Spleen (tissue), 11 donors: ENCODE measurements around the gene PLEKHM2. TPM values are rescaled to one million over a fixed set of nuclear protein-coding genes. Genes with fewer than 3 reads are reported as not detected.

Source experiments
- DNase-seq: peaks from one replicate; pipeline ENCODE4 v3.0.0-alpha.2; 2020
- H3K27ac ChIP-seq, 8 donors: fragments of 200-600 bp; sonication (generic) in 7 of 8; 1 replicate in 4 of 8; 2 replicates in 4 of 8; pipeline versions ENCODE4 v1.5.0 to v1.8.0; 2016 to 2021; ENCODE audit warnings: inconsistent platforms in 4 of 8, mild to moderate bottlenecking in 4 of 8, moderate library complexity in 1 of 8
- H3K27me3 ChIP-seq, 7 donors: fragments of 200-600 bp; sonication (generic) in 6 of 7; replicated peaks in 1 of 7; 1 replicate in 4 of 7; 2 replicates in 3 of 7; pipeline versions ENCODE4 v1.5.0 to v1.8.0; 2016 to 2021; ENCODE audit warnings: inconsistent platforms in 3 of 7, mild to moderate bottlenecking in 1 of 7
- H3K36me3 ChIP-seq, 6 donors: fragments of 200-600 bp; sonication (generic) in 5 of 6; 1 replicate in 4 of 6; 2 replicates in 2 of 6; pipeline versions ENCODE4 v1.5.0 to v1.8.0; 2016 to 2021; ENCODE audit warnings: inconsistent platforms in 2 of 6
- H3K4me1 ChIP-seq, 6 donors: fragments of 200-600 bp; sonication (generic) in 5 of 6; 1 replicate in 3 of 6; 2 replicates in 3 of 6; pipeline versions ENCODE4 v1.5.0 to v1.8.0; 2016 to 2021; ENCODE audit warnings: inconsistent platforms in 3 of 6
- H3K4me3 ChIP-seq, 8 donors: fragments of 200-600 bp; sonication (generic) in 7 of 8; 1 replicate in 4 of 8; 2 replicates in 4 of 8; pipeline versions ENCODE4 v1.5.0 to v1.8.0; 2016 to 2021; ENCODE audit warnings: inconsistent platforms in 4 of 8, mild to moderate bottlenecking in 4 of 8, moderate library complexity in 2 of 8
- H3K9me3 ChIP-seq, 8 donors: fragments of 200-600 bp; sonication (generic) in 7 of 8; 1 replicate in 4 of 8; 2 replicates in 4 of 8; pipeline versions ENCODE4 v1.5.0 to v1.8.0; 2016 to 2021; ENCODE audit warnings: inconsistent platforms in 4 of 8
- CTCF ChIP-seq, 11 experiments: fragments of 200-600 bp in 7 of 11; fragments of 450-650 bp in 4 of 11; sonication (generic) in 4 of 11; IDR thresholded peaks in 8 of 11; conservative IDR thresholded peaks in 3 of 11; 1 replicate in 7 of 11; 2 replicates in 4 of 11; pipeline versions ENCODE4 v1.4.0 to v1.8.0; 2016 to 2021; ENCODE audit warnings: antibody characterized with exemption in 11 of 11, inconsistent platforms in 4 of 11, mild to moderate bottlenecking in 1 of 11
- POLR2A ChIP-seq, 3 donors: fragments of 450-650 bp; IDR thresholded peaks; one replicate each; pipeline ENCODE4 v1.5.1; 2017; ENCODE audit warnings: antibody characterized with exemption in 3 of 3, mild to moderate bottlenecking in 1 of 3
- POLR2AphosphoS5 ChIP-seq, 3 donors: sonication (generic); formaldehyde crosslinking; IDR thresholded peaks; one replicate each; pipeline ENCODE4 v1.5.1; 2017; ENCODE audit warnings: antibody characterized with exemption in 3 of 3
- WGBS, 5 donors: extraction: QIAGEN DNeasy Blood & Tissue Kit in 3 of 5; methylation state at CpG; one replicate each; pipeline versions ENCODE4 v1.1.5 to v1.1.7; 2013 to 2018; 5-methylcytosine and 5-hydroxymethylcytosine counted together
- intact Hi-C: fragments of 100-400 bp; cut with DNase I; formaldehyde crosslinking; loops from one replicate; pipeline ENCODE4 v1.15.0; 2023; ENCODE audit warnings: low total_unique reads
- polyA plus RNA-seq, 3 donors: library from polyadenylated mRNA; stranded (reverse); fragments of 200-250 nt; gene quantifications; one replicate each; pipeline ENCODE4 v1.2.1, GENCODE V29; 2013
- total RNA-seq, 7 donors: library from RNA; depleted of rRNA in 3 of 7; stranded (reverse); fragments of >200 nt in 3 of 7; fragmentation: NEBNext Ultra II Directional in 4 of 7; extraction: Animal tissue kit (Norgen Biotek cat#: 25700) in 4 of 7; gene quantifications; one replicate each; pipeline versions ENCODE4 v1.1.0 to v1.2.1, GENCODE V29; 2016 to 2021
- donor health status: healthy with polysubstance abuse.
- donor health status: DM: no; HTN: no; CAD: no; lungs with moderate emphysema.
- donor health status: DM: no; HTN: no; CAD: no.
- donor health status: Bipolar disorder and iron deficiency.
- donor health status: healthy.
- donor health status: DM: no; HTN: no; CAD: no.
- donor health status: DM: yes; HTN: yes; CAD: no.

PLEKHM2 gene
- total and polyA plus RNA-seq, 10 donors: 25.9 to 96.0 (median 60.6) TPM

GRCh38 chr1:15744122-15744679 is 60.1 kb downstream of the PLEKHM2 start:
- TF ChIP-seq POLR2A (IDR thresholded peaks at IDR 0.05) (no peak), CTCF (IDR thresholded peaks at IDR 0.05 in 8 of 11, conservative IDR thresholded peaks at IDR 0.05 in 3 of 11) (no peak), POLR2AphosphoS5 (IDR thresholded peaks at IDR 0.05) (peak in 1 of 3 donors; percentile 47)
- Histone ChIP-seq H3K9me3 (no peaks in the 10 kb centered on the region), H3K4me3 (no peak overlapping the region), H3K27me3 (no peaks in the 10 kb centered on the region), H3K27ac (no peak overlapping the region), H3K4me1 (peaks cover 0 to 36% (median 16%) of the 10 kb centered on the region in 6 donors), H3K36me3 (peaks cover 0 to 5% (median 0%) of the 10 kb centered on the region in 6 donors)
- intact Hi-C loops: loop anchor here (10.0 kb wide), 1 partner anchor 119 kb away; no protein-coding TSS in a partner anchor
- 81 to 86% (median 85%) methylated on average over 16 to 30 of the region's 30 CpGs for WGBS, 5 donors
- DNase-seq: no peak

- 30 to 69% (median 61%) methylated on average over 8 of the region's 8 CpGs for WGBS, 5 donors
- Histone ChIP-seq H3K9me3 (no peaks in the 10 kb centered on the region), H3K4me1 (peaks cover 4 to 37% (median 18%) of the 10 kb centered on the region in 6 donors), H3K27ac (peak overlapping the region in 4 of 8 donors; percentile 16 to 71 (median 42)), H3K4me3 (no peak overlapping the region), H3K27me3 (no peaks in the 10 kb centered on the region), H3K36me3 (no peaks in the 10 kb centered on the region)
- intact Hi-C loops: loop anchor here (10.0 kb wide), 1 partner anchor 123 kb away; no protein-coding TSS in a partner anchor
- peak in 1 of 3 donors; percentile 28 for TF ChIP-seq POLR2AphosphoS5 (IDR thresholded peaks at IDR 0.05)
- no peak for TF ChIP-seq CTCF (IDR thresholded peaks at IDR 0.05 in 8 of 11, conservative IDR thresholded peaks at IDR 0.05 in 3 of 11)
- DNase-seq: no peak
Observed at GRCh38 chr1:15747378-15747777, 63.3 kb downstream of the PLEKHM2 start.

GRCh38 chr1:15748264-15748663 is 64.1 kb downstream of the PLEKHM2 start:
- H3K27me3 ChIP-seq: no peaks in the 10 kb centered on the region
- intact Hi-C loops: loop anchor here (10.0 kb wide), 1 partner anchor 123 kb away; no protein-coding TSS in a partner anchor
- H3K36me3 ChIP-seq: no peaks in the 10 kb centered on the region
- H3K27ac ChIP-seq: peak overlapping the region in 3 of 8 donors; percentile 36 to 71 (median 61)
- no peak for DNase-seq
- WGBS, 5 donors: 81 to 95% (median 90%) methylated on average over 4 to 5 of the region's 5 CpGs
- no peak for TF ChIP-seq CTCF (IDR thresholded peaks at IDR 0.05 in 8 of 11, conservative IDR thresholded peaks at IDR 0.05 in 3 of 11)
- no peak for TF ChIP-seq POLR2A (IDR thresholded peaks at IDR 0.05)
- TF ChIP-seq POLR2AphosphoS5 (IDR thresholded peaks at IDR 0.05): no peak
- H3K4me1 ChIP-seq: peaks cover 4 to 37% (median 18%) of the 10 kb centered on the region in 6 donors
- H3K9me3 ChIP-seq: no peaks in the 10 kb centered on the region
- no peak overlapping the region for H3K4me3 ChIP-seq

- H3K4me3 ChIP-seq: no peak overlapping the region
- peak overlapping the region in 6 of 8 donors; percentile 36 to 71 (median 57) for H3K27ac ChIP-seq
- TF ChIP-seq POLR2AphosphoS5 (IDR thresholded peaks at IDR 0.05) (no peak), POLR2A (IDR thresholded peaks at IDR 0.05) (no peak), CTCF (IDR thresholded peaks at IDR 0.05 in 8 of 11, conservative IDR thresholded peaks at IDR 0.05 in 3 of 11) (no peak)
- H3K4me1 ChIP-seq: peaks cover 4 to 37% (median 18%) of the 10 kb centered on the region in 6 donors
- no peaks in the 10 kb centered on the region for H3K36me3 ChIP-seq
- intact Hi-C loops: loop anchor here (10.0 kb wide), 1 partner anchor 124 kb away; no protein-coding TSS in a partner anchor
- H3K27me3 ChIP-seq: no peaks in the 10 kb centered on the region
- 86 to 95% (median 90%) methylated on average over 10 of the region's 10 CpGs for WGBS, 5 donors
- no peaks in the 10 kb centered on the region for H3K9me3 ChIP-seq
- no peak for DNase-seq
Observed at GRCh38 chr1:15748690-15749398, 64.7 kb downstream of the PLEKHM2 start.
